SK-N-SH (cell line): ENCODE results near the gene DENND1A. TPM values are rescaled to one million over a fixed set of nuclear protein-coding genes. Genes with fewer than 3 reads are reported as not detected.

ENCODE experiments used
- CTCF ChIA-PET: fragments of 300-600, 350-600 bp; formaldehyde crosslinking; extraction: SDS; loops from one replicate; lab custom pipeline; 2021; lab: Yijun Ruan, JAX
- POLR2A ChIA-PET: fragments of 350-600 bp; sonication (Branson Sonifier 250); formaldehyde crosslinking; extraction: SDS; loops from one replicate; lab custom pipeline; 2020; ENCODE audit warnings: antibody characterized with exemption, inconsistent platforms; lab: Yijun Ruan, JAX
- DNase-seq: peaks from one replicate; pipeline ENCODE4 v3.0.0; 2012
- H2AFZ ChIP-seq: fragments of 200-600 bp; sonication (generic); 2 replicates; pipeline ENCODE4 v1.8.1; 2016; ENCODE audit warnings: antibody characterized with exemption, mild to moderate bottlenecking, low read depth
- H3F3A ChIP-seq: fragments of 200-600 bp; sonication (generic); replicated peaks from 2 replicates; pipeline ENCODE3; 2016; ENCODE audit warnings: antibody characterized with exemption, mild to moderate bottlenecking; ENCODE audit not compliant: insufficient read depth
- H3K27ac ChIP-seq, 2 experiments: fragments of 200-500 bp in 1 of 2; fragments of 200-600 bp in 1 of 2; sonication (Bioruptor generic) in 1 of 2; sonication (generic), shearing (Covaris generic) in 1 of 2; 2 replicates each; pipeline versions ENCODE4 v1.5.1 to v1.6.1; 2014 to 2016; ENCODE audit warnings: low read depth in 2 of 2, inconsistent platforms in 1 of 2, low read length in 1 of 2, mild to moderate bottlenecking in 1 of 2, mixed read lengths in 1 of 2
- H3K27me3 ChIP-seq: fragments of 200-600 bp; sonication (generic), shearing (Covaris generic); 2 replicates; pipeline ENCODE4 v1.6.1; 2016; ENCODE audit warnings: mixed run types; ENCODE audit not compliant: insufficient read depth
- H3K36me3 ChIP-seq, 2 experiments: fragments of 200-500 bp in 1 of 2; fragments of 200-600 bp in 1 of 2; sonication (Bioruptor generic) in 1 of 2; sonication (generic) in 1 of 2; replicated peaks in 1 of 2; 2 replicates each; pipeline versions ENCODE3 to v1.5.1; 2014 to 2016; ENCODE audit warnings: low read length in 1 of 2, mild to moderate bottlenecking in 1 of 2; ENCODE audit not compliant: insufficient read depth in 2 of 2, control insufficient read depth in 1 of 2
- H3K4me1 ChIP-seq, 2 experiments: fragments of 200-500 bp in 1 of 2; fragments of 200-600 bp in 1 of 2; sonication (Bioruptor generic) in 1 of 2; sonication (generic), shearing (Covaris generic) in 1 of 2; 2 replicates each; pipeline versions ENCODE4 v1.5.1 to v1.6.1; 2014 to 2016; ENCODE audit warnings: low read depth in 1 of 2, low read length in 1 of 2, mixed run types in 1 of 2; ENCODE audit not compliant: insufficient read depth in 2 of 2, control insufficient read depth in 1 of 2
- H3K4me2 ChIP-seq: fragments of 200-600 bp; sonication (generic), shearing (Covaris generic); 2 replicates; pipeline ENCODE4 v1.6.1; 2017; ENCODE audit warnings: mixed run types
- H3K4me3 ChIP-seq, 2 experiments: fragments of 200-500 bp in 1 of 2; fragments of 200-600 bp in 1 of 2; sonication (Bioruptor generic) in 1 of 2; sonication (generic), shearing (Covaris generic) in 1 of 2; 2 replicates each; pipeline versions ENCODE4 v1.5.1 to v1.8.1; 2014 to 2016; ENCODE audit warnings: low read depth in 2 of 2, inconsistent platforms in 1 of 2, low read length in 1 of 2, mild to moderate bottlenecking in 1 of 2, mixed read lengths in 1 of 2, moderate library complexity in 1 of 2
- H3K79me2 ChIP-seq: fragments of 200-600 bp; sonication (generic); 2 replicates; pipeline ENCODE4 v1.8.1; 2017; ENCODE audit warnings: mild to moderate bottlenecking; ENCODE audit not compliant: insufficient read depth
- H3K9ac ChIP-seq: fragments of 200-600 bp; sonication (generic); 2 replicates; pipeline ENCODE4 v1.6.1; 2017; ENCODE audit warnings: mixed run types
- H3K9me2 ChIP-seq: fragments of 200-600 bp; sonication (generic); 2 replicates; pipeline ENCODE4 v1.6.1; 2017; ENCODE audit warnings: mixed run types
- H3K9me3 ChIP-seq: fragments of 200-600 bp; sonication (generic); 2 replicates; pipeline ENCODE4 v1.6.1; 2017; ENCODE audit warnings: mixed run types, mild to moderate bottlenecking, moderate library complexity
- H4K20me1 ChIP-seq: fragments of 200-600 bp; sonication (generic); 2 replicates; pipeline ENCODE4 v1.6.1; 2017; ENCODE audit warnings: mild to moderate bottlenecking, mixed run types; ENCODE audit not compliant: insufficient read depth
- EP300 ChIP-seq, 2 experiments: IDR thresholded peaks; 2 replicates each; pipeline versions ENCODE4 v1.4.0 to v1.6.1; 2012; ENCODE audit warnings: borderline replicate concordance in 1 of 2, low read depth in 1 of 2, low read length in 1 of 2
- FOSL2 ChIP-seq: IDR thresholded peaks from 2 replicates; pipeline ENCODE4 v1.4.0; 2012; ENCODE audit warnings: low read depth, mild to moderate bottlenecking, moderate library complexity, borderline replicate concordance
- FOXM1 ChIP-seq: IDR thresholded peaks from 2 replicates; pipeline ENCODE4 v1.4.0; 2012; ENCODE audit warnings: low read depth, mild to moderate bottlenecking
- NFIC ChIP-seq: IDR thresholded peaks from 2 replicates; pipeline ENCODE4 v1.4.0; 2012; ENCODE audit warnings: borderline replicate concordance
- NRF1 ChIP-seq: IDR thresholded peaks from 2 replicates; pipeline ENCODE4 v1.6.1; 2012; ENCODE audit warnings: low read depth, mild to moderate bottlenecking, low read length
- POLR2AphosphoS5 ChIP-seq: IDR thresholded peaks from 2 replicates; pipeline ENCODE4 v1.6.1; 2012; ENCODE audit warnings: low read depth, low read length
- RAD21 ChIP-seq: IDR thresholded peaks from 2 replicates; pipeline ENCODE4 v1.6.1; 2012; ENCODE audit warnings: mild to moderate bottlenecking, low read length
- RFX5 ChIP-seq: IDR thresholded peaks from 2 replicates; pipeline ENCODE4 v1.6.1; 2012; ENCODE audit warnings: mild to moderate bottlenecking, improper control_type of control experiment, low read length
- SMC3 ChIP-seq: IDR thresholded peaks from 2 replicates; pipeline ENCODE4 v1.6.1; 2012; ENCODE audit warnings: low read depth, low read length, improper control_type of control experiment
- TCF12 ChIP-seq: IDR thresholded peaks from 2 replicates; pipeline ENCODE4 v1.4.0; 2012
- WGBS: methylation state at CpG from one replicate; pipeline ENCODE4 v1.1.6; 2017; ENCODE audit warnings: low lambda C conversion rate; 5-methylcytosine and 5-hydroxymethylcytosine counted together
- polyA plus RNA-seq, 3 experiments: library from polyadenylated mRNA; depleted of rRNA; stranded (reverse); fragments of >200 nt; gene quantifications; 2 replicates each; pipeline ENCODE4 v1.2.3, GENCODE V29; 2012
- TF ChIP-seq, protein P1 (sequence below): IDR thresholded peaks from 2 replicates; pipeline ENCODE4 v1.6.1; 2012; ENCODE audit warnings: mild to moderate bottlenecking, low read depth, low read length, moderate library complexity
- TF ChIP-seq, protein P2 (sequence below): IDR thresholded peaks from 2 replicates; pipeline ENCODE4; 2012
- TF ChIP-seq, protein P3 (sequence below): fragments of 150-350 bp; IDR thresholded peaks from 2 replicates; pipeline ENCODE4 v1.6.1; 2017; ENCODE audit warnings: antibody characterized with exemption, low read length, low read depth, borderline replicate concordance

Gene DENND1A
- polyA plus RNA-seq, 1 of the 3 experiments (the other 2 are of a cell fraction), result 25.4 TPM

DNA sequence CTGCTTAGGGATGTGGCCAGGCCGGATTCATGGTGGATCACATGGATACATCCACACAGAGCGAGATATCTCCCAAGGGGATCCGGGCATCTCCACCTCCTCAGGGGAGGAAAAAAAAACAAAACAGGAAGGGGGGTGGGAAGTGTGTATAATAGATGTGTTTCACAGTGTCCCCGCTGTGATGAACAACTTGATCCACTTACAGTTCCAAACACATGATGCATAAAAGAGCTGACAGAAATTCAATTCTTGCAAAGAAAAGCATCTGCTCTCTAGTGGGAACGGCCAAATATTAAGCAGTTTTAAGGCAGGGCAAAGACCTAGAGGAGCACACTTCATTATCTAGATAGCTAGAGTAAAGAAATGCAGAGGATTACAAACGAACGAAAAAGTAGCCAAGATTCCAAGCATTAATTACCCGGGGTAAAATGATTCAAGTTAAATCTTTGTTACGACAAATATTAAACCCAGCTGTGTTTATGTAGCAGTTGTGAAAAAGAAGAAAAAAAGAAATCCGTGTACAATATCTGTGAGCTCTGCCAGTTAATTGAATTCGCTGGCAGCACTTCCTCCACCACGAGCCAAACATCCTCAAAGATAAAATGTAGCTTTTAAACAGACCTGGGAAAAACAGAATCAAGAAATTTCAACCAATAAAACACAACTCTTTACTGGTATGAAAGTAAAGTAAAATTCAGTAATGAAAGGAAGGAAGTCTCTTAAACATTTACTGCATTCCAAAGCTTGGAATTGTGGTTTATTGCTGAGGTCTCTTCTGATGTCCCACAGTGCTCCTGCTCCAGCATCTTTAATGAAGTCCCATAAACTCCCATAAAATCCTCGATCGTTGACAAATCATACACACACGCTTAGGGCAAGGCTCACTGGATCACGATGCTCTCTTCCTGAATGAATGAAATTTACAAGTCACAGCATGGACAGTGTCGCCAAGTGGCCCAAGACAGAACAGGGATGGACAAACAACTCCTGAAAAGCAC is 360.9 kb downstream of the DENND1A start:
- no peak overlapping the region for H2AFZ ChIP-seq
- peak in 1 of 2 experiments; percentile 51; a peak in 1 of 4 replicates for TF ChIP-seq EP300 (IDR thresholded peaks at IDR 0.05; ENCODE audit: borderline replicate concordance in 1 of 2, low read depth in 1 of 2, low read length in 1 of 2)
- no peak for TF ChIP-seq RFX5
- TF ChIP-seq SMC3, result no peak
- TF ChIP-seq, protein P1, sequence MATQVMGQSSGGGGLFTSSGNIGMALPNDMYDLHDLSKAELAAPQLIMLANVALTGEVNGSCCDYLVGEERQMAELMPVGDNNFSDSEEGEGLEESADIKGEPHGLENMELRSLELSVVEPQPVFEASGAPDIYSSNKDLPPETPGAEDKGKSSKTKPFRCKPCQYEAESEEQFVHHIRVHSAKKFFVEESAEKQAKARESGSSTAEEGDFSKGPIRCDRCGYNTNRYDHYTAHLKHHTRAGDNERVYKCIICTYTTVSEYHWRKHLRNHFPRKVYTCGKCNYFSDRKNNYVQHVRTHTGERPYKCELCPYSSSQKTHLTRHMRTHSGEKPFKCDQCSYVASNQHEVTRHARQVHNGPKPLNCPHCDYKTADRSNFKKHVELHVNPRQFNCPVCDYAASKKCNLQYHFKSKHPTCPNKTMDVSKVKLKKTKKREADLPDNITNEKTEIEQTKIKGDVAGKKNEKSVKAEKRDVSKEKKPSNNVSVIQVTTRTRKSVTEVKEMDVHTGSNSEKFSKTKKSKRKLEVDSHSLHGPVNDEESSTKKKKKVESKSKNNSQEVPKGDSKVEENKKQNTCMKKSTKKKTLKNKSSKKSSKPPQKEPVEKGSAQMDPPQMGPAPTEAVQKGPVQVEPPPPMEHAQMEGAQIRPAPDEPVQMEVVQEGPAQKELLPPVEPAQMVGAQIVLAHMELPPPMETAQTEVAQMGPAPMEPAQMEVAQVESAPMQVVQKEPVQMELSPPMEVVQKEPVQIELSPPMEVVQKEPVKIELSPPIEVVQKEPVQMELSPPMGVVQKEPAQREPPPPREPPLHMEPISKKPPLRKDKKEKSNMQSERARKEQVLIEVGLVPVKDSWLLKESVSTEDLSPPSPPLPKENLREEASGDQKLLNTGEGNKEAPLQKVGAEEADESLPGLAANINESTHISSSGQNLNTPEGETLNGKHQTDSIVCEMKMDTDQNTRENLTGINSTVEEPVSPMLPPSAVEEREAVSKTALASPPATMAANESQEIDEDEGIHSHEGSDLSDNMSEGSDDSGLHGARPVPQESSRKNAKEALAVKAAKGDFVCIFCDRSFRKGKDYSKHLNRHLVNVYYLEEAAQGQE, result no peak
- TF ChIP-seq, protein P2, sequence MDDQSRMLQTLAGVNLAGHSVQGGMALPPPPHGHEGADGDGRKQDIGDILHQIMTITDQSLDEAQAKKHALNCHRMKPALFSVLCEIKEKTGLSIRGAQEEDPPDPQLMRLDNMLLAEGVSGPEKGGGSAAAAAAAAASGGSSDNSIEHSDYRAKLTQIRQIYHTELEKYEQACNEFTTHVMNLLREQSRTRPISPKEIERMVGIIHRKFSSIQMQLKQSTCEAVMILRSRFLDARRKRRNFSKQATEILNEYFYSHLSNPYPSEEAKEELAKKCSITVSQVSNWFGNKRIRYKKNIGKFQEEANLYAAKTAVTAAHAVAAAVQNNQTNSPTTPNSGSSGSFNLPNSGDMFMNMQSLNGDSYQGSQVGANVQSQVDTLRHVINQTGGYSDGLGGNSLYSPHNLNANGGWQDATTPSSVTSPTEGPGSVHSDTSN, result no peak
- no peak for TF ChIP-seq NFIC
- peak; percentile 21 for TF ChIP-seq RAD21
- TF ChIP-seq, protein P3, sequence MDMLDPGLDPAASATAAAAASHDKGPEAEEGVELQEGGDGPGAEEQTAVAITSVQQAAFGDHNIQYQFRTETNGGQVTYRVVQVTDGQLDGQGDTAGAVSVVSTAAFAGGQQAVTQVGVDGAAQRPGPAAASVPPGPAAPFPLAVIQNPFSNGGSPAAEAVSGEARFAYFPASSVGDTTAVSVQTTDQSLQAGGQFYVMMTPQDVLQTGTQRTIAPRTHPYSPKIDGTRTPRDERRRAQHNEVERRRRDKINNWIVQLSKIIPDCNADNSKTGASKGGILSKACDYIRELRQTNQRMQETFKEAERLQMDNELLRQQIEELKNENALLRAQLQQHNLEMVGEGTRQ, result no peak
- TF ChIP-seq FOXM1, result no peak
- TF ChIP-seq NRF1, result no peak
- TF ChIP-seq POLR2AphosphoS5, result no peak
- TF ChIP-seq TCF12, result 0 out of 2 replicates have a peak, but pooled peaks have one; percentile 6
- no peak for TF ChIP-seq FOSL2
- TF ChIP-seq, all 33 proteins: peak for 3
- Histone ChIP-seq H3K4me2 (0 out of 2 replicates have a peak overlapping the region, but pooled peaks have one; percentile 7), H4K20me1 (no peaks in the 10 kb centered on the region), H3K4me3 (peak overlapping the region in 1 of 2 experiments; percentile 9; a peak in 2 of 4 replicates), H3K4me1 (peaks cover 3 to 15% of the 10 kb centered on the region in 2 experiments; a peak in 3 of 4 replicates), H3K27me3 (no peaks in the 10 kb centered on the region), H3K36me3 (no peaks in the 10 kb centered on the region), H3K27ac (peak overlapping the region in 1 of 2 experiments; percentile 76; a peak in 2 of 4 replicates), H3K9ac (no peak overlapping the region), H3K79me2 (no peaks in the 10 kb centered on the region), H3F3A (no peaks in the 10 kb centered on the region), H3K9me2 (no peaks in the 10 kb centered on the region; the same call in 1 of the 2 replicates), H3K9me3 (no peaks in the 10 kb centered on the region)
- WGBS, result 54% methylated on average over 17 of the region's 17 CpGs
- ChIA-PET POLR2A (interaction anchor here (0.7 kb wide), 1 partner anchor 10 kb away, joined by 3 read pairs; no protein-coding TSS in a partner anchor), CTCF (interaction anchor here (1.2 to 1.7 kb wide), 4 partner anchors 10 to 472 kb away, joined by 5 to 8 read pairs (median 6); no protein-coding TSS in a partner anchor)
- DNase-seq, result peak; percentile 42
